Fibroblast of villous mesenchyme (primary cell): ENCODE measurements around the gene S100A10. TPM values are rescaled to one million over a fixed set of nuclear protein-coding genes. Genes with fewer than 3 reads are reported as not detected.

ENCODE experiments used
- DNase-seq: peaks from one replicate; pipeline ENCODE4 v3.0.0-alpha.2; 2010; ENCODE audit warnings: low read depth
- H3K4me3 ChIP-seq: 2 replicates; pipeline ENCODE4 v1.5.1; 2011; ENCODE audit warnings: low read depth, mild to moderate bottlenecking, low read length
- CTCF ChIP-seq: IDR thresholded peaks from 2 replicates; pipeline ENCODE4 v1.5.1; 2012; ENCODE audit warnings: low read depth, mild to moderate bottlenecking, low read length; ENCODE audit not compliant: insufficient read depth
- total RNA-seq: library from RNA; depleted of rRNA; stranded (reverse); fragments of >200 nt; gene quantifications from 2 replicates; pipeline ENCODE4 v1.2.3, GENCODE V29; 2012

Gene S100A10
- total RNA-seq, 1 donor: 70.0 TPM

- H3K4me3 ChIP-seq: peak overlapping the region; percentile 29
- peak; percentile 79 for DNase-seq
- no peak for TF ChIP-seq CTCF
Observed at GRCh38 chr1:151989211-151989862, 4.3 kb downstream of the S100A10 start.

- peak overlapping the region; percentile 29 for H3K4me3 ChIP-seq
- TF ChIP-seq CTCF: no peak
- DNase-seq: peak; percentile 93
Observed at GRCh38 chr1:151988405-151988923, 5.2 kb downstream of the S100A10 start.

GRCh38 chr1:151986501-151987190 lies 7.0 kb downstream of the S100A10 start:
- H3K4me3 ChIP-seq: no peak overlapping the region
- no peak for TF ChIP-seq CTCF
- no peak for DNase-seq

- no peak for TF ChIP-seq CTCF
- no peak for DNase-seq
- H3K4me3 ChIP-seq: no peak overlapping the region
Observed at GRCh38 chr1:151985768-151986167, 7.9 kb downstream of the S100A10 start.

GRCh38 chr1:151985270-151985669 lies 8.4 kb downstream of the S100A10 start:
- no peak overlapping the region for H3K4me3 ChIP-seq
- no peak for DNase-seq
- TF ChIP-seq CTCF: no peak

- TF ChIP-seq CTCF: no peak
- DNase-seq: no peak
- no peak overlapping the region for H3K4me3 ChIP-seq
Observed at GRCh38 chr1:151984313-151984956, 9.2 kb downstream of the S100A10 start.
